GM19452 (cell line): Measurements from ENCODE around the gene ZSCAN29.
"Not testable (repeated sequence)": the region's sequence is repeated elsewhere in the genome, so short reads cannot be mapped to it uniquely, and the experiment has no call there.

Experiments used
- ATAC-seq: cut with Tn5 transposase; IDR thresholded peaks from one replicate; pipeline ENCODE4 v1.9.1; 2021; ENCODE audit not compliant: unreplicated experiment

Gene ZSCAN29

DNA sequence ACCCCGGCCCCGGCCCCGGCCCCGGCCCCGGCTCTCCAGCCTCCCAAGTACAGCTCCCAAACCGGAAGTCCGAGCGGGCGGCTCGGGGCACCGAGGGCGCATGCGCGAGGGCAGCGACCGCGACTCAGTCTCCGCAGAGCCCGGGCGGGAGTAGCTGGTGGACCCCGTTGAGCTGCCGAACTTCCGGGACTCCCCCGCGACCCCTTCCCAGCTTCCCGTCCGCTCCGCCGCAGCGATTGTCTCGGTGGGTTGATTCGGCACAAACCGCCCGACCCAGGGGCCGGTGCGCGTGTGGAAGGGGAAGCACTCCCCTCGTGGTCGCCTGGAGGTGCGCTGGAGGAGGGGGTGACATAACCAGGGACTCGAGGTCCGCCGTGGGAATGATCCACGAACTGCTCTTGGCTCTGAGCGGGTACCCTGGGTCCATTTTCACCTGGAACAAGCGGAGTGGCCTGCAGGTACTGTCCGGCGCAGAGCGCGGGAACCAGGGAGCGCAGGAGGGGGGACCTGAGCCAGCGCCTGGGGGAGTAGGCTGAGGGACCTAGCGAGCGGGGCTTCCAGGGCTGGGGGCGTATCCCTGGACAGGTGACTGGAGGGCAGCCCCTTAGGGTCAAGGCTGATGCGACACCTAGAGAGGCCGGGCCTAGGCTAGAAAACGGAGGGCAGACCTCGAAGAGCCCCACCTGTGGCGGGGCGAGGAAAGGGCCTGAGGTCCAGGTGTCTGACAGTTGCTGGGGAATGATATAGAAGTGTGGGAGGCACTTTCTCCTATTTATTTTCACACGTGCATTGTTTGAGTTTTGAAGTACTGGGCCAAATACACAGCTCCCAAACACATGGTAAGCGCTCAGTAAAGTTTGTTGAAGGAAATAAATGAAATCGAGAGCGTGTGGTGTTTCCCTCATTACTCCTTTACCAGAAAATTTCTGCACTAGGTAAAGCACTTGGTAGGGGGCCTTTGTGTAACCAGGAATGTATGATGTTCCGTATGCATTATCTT is at the start of gene ZSCAN29, which contains the start of gene TUBGCP4:
TSS of gene ZSCAN29 (minus strand) at position 69 of the 1,000 bp plus-strand sequence. CDS start 1,130 bp downstream, outside the sequence.
TSS of gene TUBGCP4 (plus strand) at position 127 of the 1,000 bp plus-strand sequence. CDS start at position 381, 254 bp downstream.
- peak; percentile 68 for ATAC-seq

GRCh38 chr15:43420435-43420834 is 49.6 kb upstream of the ZSCAN29 start:
- no peak for ATAC-seq

GRCh38 chr15:43414196-43414595 is 43.4 kb upstream of the ZSCAN29 start:
- ATAC-seq = no peak

GRCh38 chr15:43412096-43412495 is 41.3 kb upstream of the ZSCAN29 start:
- no peak for ATAC-seq

GRCh38 chr15:43410572-43411214 is 39.9 kb upstream of the ZSCAN29 start:
- ATAC-seq = no peak

- no peak for ATAC-seq
Measured at GRCh38 chr15:43408789-43409188, 37.9 kb upstream of the ZSCAN29 start.

GRCh38 chr15:43406808-43407207 is 36.0 kb upstream of the ZSCAN29 start:
- ATAC-seq = no peak

DNA sequence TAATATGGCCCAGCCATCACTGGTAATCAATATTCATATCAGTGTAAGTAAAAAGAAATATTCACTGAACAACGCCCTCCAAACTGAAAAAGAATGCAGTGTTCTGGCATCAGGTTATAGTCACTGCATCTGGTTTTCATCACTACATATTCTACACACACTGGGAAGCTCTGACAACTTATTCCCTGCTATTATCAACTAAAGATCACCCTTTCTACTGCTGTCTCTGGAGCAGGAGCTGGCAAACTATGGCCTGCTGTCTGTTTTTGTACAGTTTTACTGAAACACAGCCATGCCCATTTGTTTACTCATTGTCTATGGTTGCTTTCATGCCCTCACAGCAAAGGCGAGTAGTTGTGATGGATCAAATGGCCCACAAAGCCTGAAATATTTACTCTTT is 35.3 kb upstream of the ZSCAN29 start:
- no peak for ATAC-seq

DNA sequence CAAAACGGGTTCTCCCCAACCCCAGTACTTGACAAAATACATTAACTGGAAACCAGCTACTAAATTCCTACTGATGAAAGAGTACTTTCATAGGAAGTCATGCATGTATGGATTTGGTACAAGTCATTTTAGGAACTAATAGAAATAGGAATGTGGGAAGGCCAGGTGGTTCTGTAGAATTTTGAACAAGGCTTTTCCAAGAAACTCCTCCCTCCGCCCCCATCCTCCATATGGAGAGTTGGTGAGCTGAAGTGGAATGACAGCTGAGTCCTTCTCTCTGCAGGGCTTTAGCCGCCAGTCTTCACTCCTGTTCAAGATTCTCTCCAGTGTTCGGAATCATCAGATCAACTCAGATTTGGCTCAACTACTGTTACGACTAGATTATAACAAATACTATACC is 33.3 kb upstream of the ZSCAN29 start:
- ATAC-seq = no peak

DNA sequence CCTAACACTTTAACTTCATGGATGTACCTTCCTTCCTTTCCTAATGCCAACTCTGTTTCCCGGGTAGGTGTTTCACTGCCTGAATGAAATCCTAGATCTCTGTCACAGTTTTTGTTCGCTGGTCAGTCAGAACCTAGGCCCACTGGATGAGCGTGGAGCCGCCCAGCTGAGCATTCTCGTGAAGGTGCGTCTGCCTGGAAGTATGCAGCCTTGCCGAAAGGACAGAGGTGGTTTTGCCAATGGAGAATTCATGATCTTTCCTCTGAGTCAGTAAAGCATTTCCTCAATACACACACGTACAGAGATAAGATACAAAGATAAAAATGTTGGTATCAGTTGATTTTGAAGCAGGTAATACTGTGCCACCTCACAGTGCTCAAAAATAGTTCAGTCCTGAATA is 32.8 kb upstream of the ZSCAN29 start:
- ATAC-seq = no peak

GRCh38 chr15:43402255-43402654 is 31.4 kb upstream of the ZSCAN29 start:
- no peak for ATAC-seq

DNA sequence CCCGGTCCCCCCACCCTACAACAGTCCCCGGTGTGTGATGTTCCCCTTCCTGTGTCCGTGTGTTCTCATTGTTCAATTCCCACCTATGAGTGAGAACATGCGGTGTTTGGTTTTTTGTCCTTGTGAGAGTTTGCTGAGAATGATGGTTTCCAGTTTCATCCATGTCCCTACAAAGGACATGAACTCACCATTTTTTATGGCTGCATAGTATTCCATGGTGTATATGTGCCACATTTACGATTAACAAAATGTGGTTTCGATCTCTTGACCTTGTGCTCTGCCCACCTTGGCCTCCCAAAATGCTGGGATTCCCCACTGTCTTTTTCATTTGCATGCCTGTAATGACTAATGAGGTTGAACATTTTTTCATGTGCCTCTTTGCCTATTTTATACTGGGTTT is 22.7 kb upstream of the ZSCAN29 start:
- not testable (repeated sequence) for ATAC-seq

DNA sequence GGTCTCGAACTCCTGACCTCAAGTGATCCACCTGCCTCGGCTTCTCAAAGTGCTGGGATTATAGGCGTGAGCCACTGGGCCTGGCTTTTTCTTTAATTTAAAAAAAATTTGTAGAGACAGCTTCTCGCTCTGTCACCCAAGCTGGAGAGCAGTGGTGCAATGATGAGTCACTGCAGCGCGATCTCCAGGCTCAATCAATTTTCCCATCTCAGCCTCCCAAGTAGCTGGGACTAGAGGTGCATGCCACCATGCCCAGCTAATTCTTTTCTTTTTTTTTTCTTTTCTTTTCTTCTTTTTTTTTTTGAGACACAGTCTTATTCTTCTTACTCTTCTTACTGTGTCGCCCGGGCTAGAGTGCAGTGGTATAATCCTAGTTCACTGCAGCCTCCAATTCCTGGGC is 19.9 kb upstream of the ZSCAN29 start:
- ATAC-seq = no peak

DNA sequence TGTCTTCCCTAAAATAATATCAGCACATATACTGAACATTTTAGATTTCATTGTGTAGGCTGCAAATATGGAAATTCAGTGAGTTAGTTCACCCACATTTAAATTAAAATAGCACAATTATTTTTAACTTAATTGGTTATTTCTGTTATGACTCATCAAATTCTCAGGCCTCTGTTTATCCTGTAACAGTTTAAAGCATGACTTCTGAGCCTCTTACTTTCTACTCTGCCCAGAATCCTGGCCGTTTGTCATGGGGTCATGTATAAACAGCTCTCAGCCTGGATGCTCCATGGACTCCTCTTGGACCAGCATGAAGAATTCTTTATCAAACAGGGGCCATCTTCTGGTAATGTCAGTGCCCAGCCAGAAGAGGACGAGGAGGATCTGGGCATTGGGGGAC is 12.2 kb upstream of the ZSCAN29 start:
- ATAC-seq = no peak

- no peak for ATAC-seq
Measured at GRCh38 chr15:43382310-43382709, 11.5 kb upstream of the ZSCAN29 start.

DNA sequence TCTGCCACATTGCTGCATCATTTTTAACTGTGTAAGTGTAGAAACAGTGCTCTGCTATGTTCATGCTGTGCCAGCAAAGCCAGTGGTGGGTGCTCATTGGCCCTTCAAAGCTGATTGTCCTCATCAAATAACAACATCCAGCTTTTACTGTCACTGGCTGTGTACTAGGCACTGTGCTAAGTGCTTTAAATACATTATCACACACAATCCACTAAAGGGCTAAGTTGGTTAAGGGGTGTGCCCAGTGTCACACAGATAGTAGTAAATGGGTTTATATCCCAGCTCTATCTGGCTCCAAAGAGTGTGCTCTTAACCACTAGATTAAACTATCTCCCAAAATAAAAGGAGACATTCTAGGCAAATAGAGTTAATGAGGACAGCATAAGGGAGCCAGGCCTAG is 7.8 kb upstream of the ZSCAN29 start:
- no peak for ATAC-seq

DNA sequence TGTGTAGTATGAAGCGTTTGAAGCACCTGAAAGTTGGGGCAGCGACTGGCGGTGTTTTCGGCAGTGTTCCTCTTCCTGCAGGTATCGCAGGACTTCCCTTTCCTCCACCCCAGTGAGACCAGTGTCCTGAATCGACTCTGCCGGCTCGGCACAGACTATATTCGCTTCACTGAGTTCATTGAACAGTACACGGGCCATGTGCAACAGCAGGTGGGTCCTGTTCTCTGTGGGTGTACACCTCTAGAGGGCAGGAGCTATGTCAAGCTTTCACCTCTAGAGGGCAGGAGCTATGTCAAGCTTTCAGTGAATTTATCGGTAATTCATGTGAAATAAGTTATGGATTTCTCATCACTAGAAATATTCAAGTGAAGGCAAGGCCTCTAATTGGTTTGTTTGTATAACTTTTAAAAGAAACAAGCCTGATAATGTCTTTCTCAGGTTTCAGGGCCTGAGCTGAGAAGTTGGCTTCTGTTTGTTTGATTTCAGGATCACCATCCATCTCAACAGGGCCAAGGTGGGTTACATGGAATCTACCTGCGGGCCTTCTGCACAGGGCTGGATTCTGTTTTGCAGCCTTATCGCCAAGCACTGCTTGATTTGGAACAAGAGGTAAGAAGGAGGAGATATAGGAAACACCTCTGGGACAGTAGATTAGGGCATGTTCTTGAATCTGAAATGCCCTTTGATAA is 5.3 kb upstream of the ZSCAN29 start:
- ATAC-seq = no peak

DNA sequence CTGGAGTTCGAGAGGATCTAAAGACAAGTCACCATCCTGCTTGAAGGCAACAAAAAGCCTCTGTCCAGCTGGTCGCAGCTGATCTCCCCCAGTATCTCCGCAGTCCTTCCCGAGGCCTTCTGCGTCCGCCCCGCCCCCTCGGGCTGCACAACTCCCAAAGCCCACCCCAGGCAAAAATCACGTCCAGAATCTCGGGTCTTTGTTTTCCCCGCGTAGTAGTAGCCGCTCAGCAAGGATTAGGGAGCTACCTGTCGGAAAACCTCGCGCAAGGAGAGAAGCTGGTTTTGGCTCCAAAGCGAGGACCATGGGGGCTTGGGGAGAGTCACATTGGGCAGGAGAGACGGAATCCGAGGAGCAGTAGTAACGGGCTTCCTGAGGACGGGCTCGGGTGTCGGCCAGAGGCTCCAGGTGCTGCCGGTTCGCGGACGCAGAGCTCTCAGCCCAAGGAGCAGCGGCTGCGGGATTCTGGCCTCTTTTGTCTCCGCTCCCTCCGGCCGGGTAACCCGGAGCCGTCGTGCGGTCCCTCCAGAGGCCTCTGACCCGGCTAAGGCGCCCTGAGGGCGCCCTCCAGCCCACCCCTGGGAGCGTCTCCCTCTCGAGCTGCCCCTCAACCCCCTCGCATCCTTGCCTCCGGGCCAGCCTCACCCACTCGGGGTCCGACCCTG is 401 bp downstream of the ZSCAN29 start:
- peak; percentile 30 for ATAC-seq

DNA sequence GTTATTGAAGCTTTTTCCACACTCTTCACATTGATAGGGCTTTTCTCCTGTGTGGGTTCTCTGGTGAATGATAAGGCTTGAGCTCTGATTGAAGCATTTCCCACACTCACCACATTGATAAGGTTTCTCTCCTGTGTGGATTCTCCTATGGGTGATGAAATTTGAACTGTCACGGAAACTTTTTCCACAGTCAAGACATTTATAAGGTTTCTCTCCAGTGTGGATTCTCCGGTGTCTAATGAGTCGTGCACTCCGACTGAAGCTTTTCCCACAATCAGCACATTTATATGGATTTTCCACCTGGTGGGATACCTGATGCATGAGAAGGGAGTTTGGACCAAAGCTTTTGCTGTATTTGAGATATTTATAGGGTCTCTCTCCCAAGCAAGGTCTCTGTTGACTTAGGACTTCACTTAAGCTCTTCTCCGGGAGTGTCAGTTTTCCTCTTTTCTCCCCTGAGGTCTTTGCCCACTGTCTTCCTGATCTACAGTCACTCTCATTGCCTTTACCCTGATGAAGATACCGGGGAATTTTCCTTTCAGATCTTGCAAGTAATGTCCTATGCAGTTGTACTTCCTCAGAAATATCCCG is 9.4 kb downstream of the ZSCAN29 start:
- ATAC-seq = no peak

- no peak for ATAC-seq
Measured at GRCh38 chr15:43360821-43361220, 10.0 kb downstream of the ZSCAN29 start.
